ENCODE data around the gene TMEM132C.

- TF ChIP-seq, protein P1, sequence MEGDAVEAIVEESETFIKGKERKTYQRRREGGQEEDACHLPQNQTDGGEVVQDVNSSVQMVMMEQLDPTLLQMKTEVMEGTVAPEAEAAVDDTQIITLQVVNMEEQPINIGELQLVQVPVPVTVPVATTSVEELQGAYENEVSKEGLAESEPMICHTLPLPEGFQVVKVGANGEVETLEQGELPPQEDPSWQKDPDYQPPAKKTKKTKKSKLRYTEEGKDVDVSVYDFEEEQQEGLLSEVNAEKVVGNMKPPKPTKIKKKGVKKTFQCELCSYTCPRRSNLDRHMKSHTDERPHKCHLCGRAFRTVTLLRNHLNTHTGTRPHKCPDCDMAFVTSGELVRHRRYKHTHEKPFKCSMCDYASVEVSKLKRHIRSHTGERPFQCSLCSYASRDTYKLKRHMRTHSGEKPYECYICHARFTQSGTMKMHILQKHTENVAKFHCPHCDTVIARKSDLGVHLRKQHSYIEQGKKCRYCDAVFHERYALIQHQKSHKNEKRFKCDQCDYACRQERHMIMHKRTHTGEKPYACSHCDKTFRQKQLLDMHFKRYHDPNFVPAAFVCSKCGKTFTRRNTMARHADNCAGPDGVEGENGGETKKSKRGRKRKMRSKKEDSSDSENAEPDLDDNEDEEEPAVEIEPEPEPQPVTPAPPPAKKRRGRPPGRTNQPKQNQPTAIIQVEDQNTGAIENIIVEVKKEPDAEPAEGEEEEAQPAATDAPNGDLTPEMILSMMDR (IDR thresholded peaks at IDR 0.05; ENCODE audit: poor library complexity) = no peak
- TF ChIP-seq EZH2 (IDR thresholded peaks at IDR 0.05; ENCODE audit: borderline replicate concordance) = no peak
These were observed 188.9 kb downstream of the TMEM132C start for GRCh38 chr12:128455851-128456250.
